H9 (cell line): ENCODE results near the gene NEB. TPM values are rescaled to one million over a fixed set of nuclear protein-coding genes. Genes with fewer than 3 reads are reported as not detected.

ENCODE experiments used
- DNase-seq: peaks from one replicate; pipeline ENCODE4 v3.0.0-alpha.2; 2017
- H2AFZ ChIP-seq: one replicate; pipeline ENCODE4 v1.6.1; 2013; ENCODE audit warnings: mild to moderate bottlenecking, low read length, control low read depth, moderate library complexity
- H2AK5ac ChIP-seq: 2 replicates; pipeline ENCODE4 v1.6.1; 2013; ENCODE audit warnings: low read length, control low read depth, mixed read lengths; ENCODE audit not compliant: insufficient read length
- H2BK120ac ChIP-seq: one replicate; pipeline ENCODE4 v1.6.1; 2013; ENCODE audit warnings: low read depth, mild to moderate bottlenecking, low read length, control low read depth, inconsistent platforms; ENCODE audit not compliant: poor library complexity, severe bottlenecking
- H2BK12ac ChIP-seq: 2 replicates; pipeline ENCODE4 v1.6.1; 2013; ENCODE audit warnings: low read length, control low read depth, mixed read lengths, low read depth; ENCODE audit not compliant: insufficient read length
- H2BK15ac ChIP-seq: 2 replicates; pipeline ENCODE4 v1.6.1; 2013; ENCODE audit warnings: low read depth, low read length, control low read depth
- H2BK20ac ChIP-seq: one replicate; pipeline ENCODE4 v1.6.1; 2013; ENCODE audit warnings: low read depth, mild to moderate bottlenecking, low read length, control low read depth, inconsistent platforms; ENCODE audit not compliant: poor library complexity, severe bottlenecking
- H2BK5ac ChIP-seq: 2 replicates; pipeline ENCODE4 v1.6.1; 2013; ENCODE audit warnings: low read length, control low read depth, mixed read lengths; ENCODE audit not compliant: insufficient read length
- H3K14ac ChIP-seq: 2 replicates; pipeline ENCODE4 v1.6.1; 2013; ENCODE audit warnings: low read length, control low read depth; ENCODE audit not compliant: insufficient read depth
- H3K18ac ChIP-seq: 2 replicates; pipeline ENCODE4 v1.6.1; 2013; ENCODE audit warnings: low read depth, mild to moderate bottlenecking, mixed read lengths, low read length, control low read depth; ENCODE audit not compliant: insufficient read length
- H3K23ac ChIP-seq: 2 replicates; pipeline ENCODE4 v1.6.1; 2013; ENCODE audit warnings: low read length, control low read depth, mixed read lengths, low read depth; ENCODE audit not compliant: insufficient read length
- H3K23me2 ChIP-seq: 2 replicates; pipeline ENCODE4 v1.6.1; 2013; ENCODE audit warnings: low read depth, mild to moderate bottlenecking, mixed read lengths, low read length, control low read depth; ENCODE audit not compliant: insufficient read length, poor library complexity, severe bottlenecking
- H3K27ac ChIP-seq: 2 replicates; pipeline ENCODE4 v1.5.1; 2013; ENCODE audit warnings: low read length, control low read depth, mixed read lengths, low read depth; ENCODE audit not compliant: insufficient read length
- H3K27me3 ChIP-seq: 2 replicates; pipeline ENCODE4 v1.6.1; 2013; ENCODE audit warnings: low read length, control low read depth, inconsistent platforms; ENCODE audit not compliant: insufficient read depth
- H3K4ac ChIP-seq: 2 replicates; pipeline ENCODE4 v1.6.1; 2013; ENCODE audit warnings: low read depth, mild to moderate bottlenecking, control low read depth, inconsistent platforms, low read length, moderate library complexity
- H3K4me1 ChIP-seq: 2 replicates; pipeline ENCODE4 v1.6.1; 2013; ENCODE audit warnings: low read length, control low read depth, inconsistent platforms; ENCODE audit not compliant: insufficient read depth
- H3K4me2 ChIP-seq: 2 replicates; pipeline ENCODE4 v1.6.1; 2013; ENCODE audit warnings: low read length, control low read depth, mixed read lengths; ENCODE audit not compliant: insufficient read length, insufficient read depth
- H3K56ac ChIP-seq: 2 replicates; pipeline ENCODE4 v1.6.1; 2013; ENCODE audit warnings: low read depth, mild to moderate bottlenecking, mixed read lengths, low read length, control low read depth; ENCODE audit not compliant: insufficient read length
- H3K79me1 ChIP-seq: 2 replicates; pipeline ENCODE4 v1.6.1; 2013; ENCODE audit warnings: low read depth, mild to moderate bottlenecking, moderate library complexity, low read length, control low read depth, inconsistent platforms; ENCODE audit not compliant: insufficient read depth, poor library complexity, severe bottlenecking
- H3K79me2 ChIP-seq: 2 replicates; pipeline ENCODE4 v1.6.1; 2013; ENCODE audit warnings: low read length, control low read depth, inconsistent platforms; ENCODE audit not compliant: insufficient read depth
- H3K9ac ChIP-seq: 2 replicates; pipeline ENCODE4 v1.6.1; 2013; ENCODE audit warnings: low read length, control low read depth, mixed read lengths; ENCODE audit not compliant: insufficient read length; ENCODE audit errors: extremely low read depth
- H3K9me3 ChIP-seq: one replicate; pipeline ENCODE4 v1.6.1; 2013; ENCODE audit warnings: low read depth, low read length, inconsistent platforms; ENCODE audit not compliant: control insufficient read depth
- H3T11ph ChIP-seq: one replicate; pipeline ENCODE4 v1.6.1; 2013; ENCODE audit warnings: mild to moderate bottlenecking, low read length, control low read depth, inconsistent platforms
- H4K20me1 ChIP-seq: one replicate; pipeline ENCODE4 v1.6.1; 2013; ENCODE audit not compliant: control insufficient read depth, insufficient read length, insufficient read depth
- H4K5ac ChIP-seq: 2 replicates; pipeline ENCODE4 v1.6.1; 2013; ENCODE audit warnings: low read depth, mild to moderate bottlenecking, mixed read lengths, low read length, control low read depth; ENCODE audit not compliant: insufficient read length
- H4K8ac ChIP-seq: replicated peaks from 2 replicates; pipeline ENCODE4 v1.6.1; 2013; ENCODE audit warnings: low read length, control low read depth, mixed read lengths, low read depth; ENCODE audit not compliant: insufficient read length
- H4K91ac ChIP-seq: 2 replicates; pipeline ENCODE4 v1.6.1; 2013; ENCODE audit warnings: low read depth, mild to moderate bottlenecking, moderate library complexity, mixed read lengths, low read length, control low read depth; ENCODE audit not compliant: insufficient read length
- H3K27ac Mint-ChIP-seq, 3 experiments: 2 replicates in 2 of 3; 3 replicates in 1 of 3; pipeline ENCODE4 v1.8.0; 2020 to 2021; ENCODE audit warnings: mixed read lengths in 3 of 3, mild to moderate bottlenecking in 1 of 3, moderate library complexity in 1 of 3
- H3K27me3 Mint-ChIP-seq: 2 replicates; pipeline ENCODE4 v1.8.0; 2021; ENCODE audit warnings: low read depth, mild to moderate bottlenecking, moderate library complexity, mixed read lengths
- H3K36me3 Mint-ChIP-seq, 3 experiments: 2 replicates in 2 of 3; 3 replicates in 1 of 3; pipeline ENCODE4 v1.8.0; 2020 to 2021; ENCODE audit warnings: low read depth in 3 of 3, mixed read lengths in 3 of 3; ENCODE audit not compliant: insufficient read depth in 1 of 3
- H3K4me1 Mint-ChIP-seq, 2 experiments: 2 replicates each; pipeline ENCODE4 v1.8.0; 2020; ENCODE audit warnings: mixed read lengths in 2 of 2
- H3K4me3 Mint-ChIP-seq, 2 experiments: 2 replicates in 1 of 2; 3 replicates in 1 of 2; pipeline ENCODE4 v1.8.0; 2020 to 2021; ENCODE audit warnings: mild to moderate bottlenecking in 2 of 2, mixed read lengths in 2 of 2, moderate library complexity in 1 of 2
- H3K9me3 Mint-ChIP-seq, 2 experiments: 2 replicates in 1 of 2; 3 replicates in 1 of 2; pipeline ENCODE4 v1.8.0; 2020; ENCODE audit warnings: mild to moderate bottlenecking in 2 of 2, mixed read lengths in 2 of 2, moderate library complexity in 1 of 2
- WGBS: extraction: QIAGEN DNeasy Blood & Tissue Kit; methylation state at CpG from one replicate; pipeline ENCODE4 v1.1.7; 2013; ENCODE audit warnings: missing lambda C conversion rate, low lambda C conversion rate, mixed read lengths; ENCODE audit not compliant: insufficient read length; ENCODE audit errors: extremely low coverage; 5-methylcytosine and 5-hydroxymethylcytosine counted together
- total RNA-seq: library from RNA; stranded (reverse); gene quantifications from 2 replicates; pipeline ENCODE4 v1.2.1, GENCODE V29; 2021
- TF ChIP-seq, protein P1 (sequence below): fragments of 200-600 bp; sonication (generic); conservative IDR thresholded peaks from 3 replicates; pipeline ENCODE4 v1.8.0; 2021; ENCODE audit warnings: antibody characterized with exemption, mild to moderate bottlenecking

NEB gene
- total RNA-seq, 1 experiment from 2014 or later = 0.98 TPM

DNA sequence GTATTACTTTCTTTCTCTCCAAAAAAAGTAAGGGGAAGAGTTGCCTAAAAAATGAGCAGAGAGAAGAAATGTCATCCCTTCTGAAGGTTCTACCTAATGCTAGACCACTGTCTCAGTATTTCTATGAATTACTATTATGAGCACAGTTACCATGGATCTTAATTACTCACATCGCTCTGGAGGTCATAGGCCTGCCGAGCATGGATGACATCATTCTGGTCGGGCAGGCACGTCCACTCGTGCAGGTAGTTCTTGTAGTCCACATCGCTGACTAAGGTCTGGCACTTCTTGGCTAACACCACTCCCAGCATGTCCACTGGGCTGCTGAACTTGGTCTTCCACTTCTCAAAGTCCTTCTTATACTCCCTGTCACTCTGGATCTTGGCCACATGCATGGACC is 106.9 kb downstream of the NEB start:
- H2AFZ ChIP-seq = no peak overlapping the region
- no peaks in the 10 kb centered on the region for H3K9me3 ChIP-seq
- Mint-ChIP-seq H3K27me3 (peaks cover 2% of the 10 kb centered on the region; the same call in 1 of the 2 replicates), H3K36me3 (no peaks in the 10 kb centered on the region), H3K9me3 (no peaks in the 10 kb centered on the region), H3K27ac (peak overlapping the region in 1 of 3 experiments; percentile 42; a peak in 1 of 7 replicates), H3K4me3 (no peak overlapping the region), H3K4me1 (no peaks in the 10 kb centered on the region)
- no peaks in the 10 kb centered on the region; the same call in 1 of the 2 replicates for H3K79me2 ChIP-seq
- no peak overlapping the region for H3K56ac ChIP-seq
- no peaks in the 10 kb centered on the region for H4K20me1 ChIP-seq
- H2BK12ac ChIP-seq = no peak overlapping the region
- no peak overlapping the region for H4K91ac ChIP-seq
- H3K18ac ChIP-seq = no peak overlapping the region
- no peak overlapping the region for H2BK5ac ChIP-seq
- H3K27me3 ChIP-seq = no peaks in the 10 kb centered on the region
- TF ChIP-seq, protein P1, sequence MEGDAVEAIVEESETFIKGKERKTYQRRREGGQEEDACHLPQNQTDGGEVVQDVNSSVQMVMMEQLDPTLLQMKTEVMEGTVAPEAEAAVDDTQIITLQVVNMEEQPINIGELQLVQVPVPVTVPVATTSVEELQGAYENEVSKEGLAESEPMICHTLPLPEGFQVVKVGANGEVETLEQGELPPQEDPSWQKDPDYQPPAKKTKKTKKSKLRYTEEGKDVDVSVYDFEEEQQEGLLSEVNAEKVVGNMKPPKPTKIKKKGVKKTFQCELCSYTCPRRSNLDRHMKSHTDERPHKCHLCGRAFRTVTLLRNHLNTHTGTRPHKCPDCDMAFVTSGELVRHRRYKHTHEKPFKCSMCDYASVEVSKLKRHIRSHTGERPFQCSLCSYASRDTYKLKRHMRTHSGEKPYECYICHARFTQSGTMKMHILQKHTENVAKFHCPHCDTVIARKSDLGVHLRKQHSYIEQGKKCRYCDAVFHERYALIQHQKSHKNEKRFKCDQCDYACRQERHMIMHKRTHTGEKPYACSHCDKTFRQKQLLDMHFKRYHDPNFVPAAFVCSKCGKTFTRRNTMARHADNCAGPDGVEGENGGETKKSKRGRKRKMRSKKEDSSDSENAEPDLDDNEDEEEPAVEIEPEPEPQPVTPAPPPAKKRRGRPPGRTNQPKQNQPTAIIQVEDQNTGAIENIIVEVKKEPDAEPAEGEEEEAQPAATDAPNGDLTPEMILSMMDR = no peak
- H2BK120ac ChIP-seq = no peak overlapping the region
- H3K79me1 ChIP-seq = no peaks in the 10 kb centered on the region
- no peak overlapping the region for H2BK15ac ChIP-seq
- WGBS = no CpG with 5 or more reads among the region's 6 CpGs
- H4K8ac ChIP-seq = no peak overlapping the region
- H4K5ac ChIP-seq = no peak overlapping the region
- no peak overlapping the region for H3K14ac ChIP-seq
- no peak overlapping the region for H3K9ac ChIP-seq
- H3K23me2 ChIP-seq = no peaks in the 10 kb centered on the region
- no peak overlapping the region for H3K27ac ChIP-seq
- no peak overlapping the region for H2BK20ac ChIP-seq
- no peak overlapping the region for H2AK5ac ChIP-seq
- no peak overlapping the region for H3K4ac ChIP-seq
- H3K23ac ChIP-seq = no peak overlapping the region
- H3K4me1 ChIP-seq = no peaks in the 10 kb centered on the region
- DNase-seq = no peak
- no peak overlapping the region for H3T11ph ChIP-seq
- no peak overlapping the region for H3K4me2 ChIP-seq
